ENCODE data around the gene BET1.

The BET1 gene

GRCh38 chr7:93955304-93955703 is 48.9 kb downstream of the BET1 start:
- DNase-seq: no peak

DNA sequence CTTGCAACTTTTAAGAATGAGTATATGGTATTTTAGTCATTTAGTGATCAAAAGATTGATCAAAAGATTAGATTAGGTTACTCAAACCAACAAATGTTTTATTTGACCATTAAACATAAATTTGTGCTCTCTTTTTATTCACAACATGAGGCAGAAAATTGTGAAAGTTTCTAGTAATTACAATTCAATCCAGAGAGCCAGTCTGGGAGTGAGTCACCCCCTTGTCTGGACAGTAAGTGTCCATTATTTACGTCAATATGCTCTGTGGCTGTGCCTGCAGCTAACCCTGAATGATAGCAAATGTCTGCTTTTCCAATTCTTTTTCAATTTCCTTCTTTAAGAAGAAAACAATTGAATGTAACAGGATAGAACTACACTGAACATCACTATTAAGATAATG is 54.7 kb downstream of the BET1 start:
- DNase-seq: peak; percentile 35

- peak; percentile 8 for DNase-seq
These were observed 55.3 kb downstream of the BET1 start for GRCh38 chr7:93948873-93949272.

- DNase-seq: no peak
These were observed 56.0 kb downstream of the BET1 start for GRCh38 chr7:93948106-93948505.

- no peak for DNase-seq
These were observed 58.2 kb downstream of the BET1 start for GRCh38 chr7:93945756-93946535.

GRCh38 chr7:93945083-93945482 is 59.1 kb downstream of the BET1 start:
- no peak for DNase-seq

DNA sequence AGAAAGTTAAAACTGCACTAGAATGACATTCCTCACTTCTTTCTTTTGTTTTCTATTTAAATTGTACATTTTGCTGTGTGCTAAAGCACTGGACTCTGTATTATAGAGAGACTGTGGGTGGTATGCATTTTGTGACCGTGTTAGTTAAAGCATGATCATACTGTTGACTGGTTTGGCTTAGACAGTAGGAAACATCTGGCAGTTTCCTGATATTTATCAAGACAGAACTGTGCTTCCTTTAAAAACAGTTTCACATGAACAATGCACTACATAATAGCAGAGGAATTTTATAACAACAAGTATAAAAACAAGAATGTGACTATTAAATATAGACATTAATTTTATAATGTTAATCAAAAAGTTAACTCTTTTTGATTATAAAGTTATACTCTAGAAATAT is 59.5 kb downstream of the BET1 start:
- DNase-seq: no peak

GRCh38 chr7:93943816-93944540 is 60.2 kb downstream of the BET1 start:
- peak; percentile 18 for DNase-seq

Data from NCI-H69 (cell line).